SU-DHL-6 (cell line): ENCODE data around the gene C2orf81.

Experiments used
- EZH2phosphoT487 ChIP-seq: fragments of 200-600 bp; sonication (generic), shearing (Covaris generic); conservative IDR thresholded peaks from 2 replicates; pipeline ENCODE4 v1.6.1; 2018; ENCODE audit warnings: mild to moderate bottlenecking, antibody characterized with exemption, low read length, moderate library complexity, mixed read lengths
- TF ChIP-seq, protein P1 (sequence below): fragments of 200-600 bp; sonication (generic); IDR thresholded peaks from one replicate; pipeline ENCODE4 v1.5.1; 2017; ENCODE audit warnings: antibody characterized with exemption, mild to moderate bottlenecking, low read length, moderate library complexity; ENCODE audit not compliant: insufficient read depth, poor library complexity, severe bottlenecking

DNA sequence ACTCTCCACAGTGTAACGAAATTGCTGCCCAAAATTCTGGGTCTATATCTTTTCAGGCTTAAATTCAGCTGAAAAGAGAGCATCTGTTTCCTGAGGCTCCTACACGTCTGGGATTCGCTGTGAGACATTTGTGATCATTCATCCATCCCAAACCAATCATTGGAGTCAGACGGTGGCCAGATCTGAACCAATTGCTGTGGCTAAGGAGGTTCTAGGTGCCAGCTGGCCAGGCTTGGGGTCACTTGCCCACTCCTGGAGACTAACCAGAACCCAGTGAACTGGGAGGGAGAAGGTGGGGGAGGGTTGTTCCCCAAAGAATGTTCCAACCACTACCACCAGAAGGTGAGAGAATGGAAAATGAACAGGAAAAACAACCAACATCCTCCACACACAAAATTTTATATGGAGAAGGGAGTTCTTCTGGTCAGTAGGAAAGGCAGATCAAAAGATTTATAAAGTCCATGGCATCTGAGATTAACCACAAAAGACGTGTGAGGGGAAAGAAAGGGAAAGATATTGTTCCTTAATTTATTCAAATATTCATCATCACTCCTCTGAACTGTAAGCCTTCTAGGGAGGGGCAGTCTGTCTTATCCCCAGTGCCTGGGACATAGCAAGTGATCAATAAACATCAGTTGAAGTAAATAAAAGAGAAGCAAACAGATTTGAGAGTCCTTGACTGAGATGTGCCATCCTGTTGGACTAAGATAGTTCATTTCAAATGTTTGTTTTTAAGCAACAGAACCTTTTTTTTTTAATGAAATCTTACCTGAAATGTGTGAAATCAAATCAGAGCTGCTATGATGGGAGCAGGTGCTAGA lies 23.3 kb upstream of the C2orf81 start:
- TF ChIP-seq, protein P1, sequence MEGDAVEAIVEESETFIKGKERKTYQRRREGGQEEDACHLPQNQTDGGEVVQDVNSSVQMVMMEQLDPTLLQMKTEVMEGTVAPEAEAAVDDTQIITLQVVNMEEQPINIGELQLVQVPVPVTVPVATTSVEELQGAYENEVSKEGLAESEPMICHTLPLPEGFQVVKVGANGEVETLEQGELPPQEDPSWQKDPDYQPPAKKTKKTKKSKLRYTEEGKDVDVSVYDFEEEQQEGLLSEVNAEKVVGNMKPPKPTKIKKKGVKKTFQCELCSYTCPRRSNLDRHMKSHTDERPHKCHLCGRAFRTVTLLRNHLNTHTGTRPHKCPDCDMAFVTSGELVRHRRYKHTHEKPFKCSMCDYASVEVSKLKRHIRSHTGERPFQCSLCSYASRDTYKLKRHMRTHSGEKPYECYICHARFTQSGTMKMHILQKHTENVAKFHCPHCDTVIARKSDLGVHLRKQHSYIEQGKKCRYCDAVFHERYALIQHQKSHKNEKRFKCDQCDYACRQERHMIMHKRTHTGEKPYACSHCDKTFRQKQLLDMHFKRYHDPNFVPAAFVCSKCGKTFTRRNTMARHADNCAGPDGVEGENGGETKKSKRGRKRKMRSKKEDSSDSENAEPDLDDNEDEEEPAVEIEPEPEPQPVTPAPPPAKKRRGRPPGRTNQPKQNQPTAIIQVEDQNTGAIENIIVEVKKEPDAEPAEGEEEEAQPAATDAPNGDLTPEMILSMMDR: no peak
- TF ChIP-seq EZH2phosphoT487: no peak
